ENCODE data around the gene PLSCR1. TPM values are rescaled to one million over a fixed set of nuclear protein-coding genes. Genes with fewer than 3 reads are reported as not detected.
A peak's percentile ranks its signal among the peaks of the same experiment; 100 is the strongest.

Gene PLSCR1
- total RNA-seq, 1 experiment from 2014 or later: 52.7 TPM

DNA sequence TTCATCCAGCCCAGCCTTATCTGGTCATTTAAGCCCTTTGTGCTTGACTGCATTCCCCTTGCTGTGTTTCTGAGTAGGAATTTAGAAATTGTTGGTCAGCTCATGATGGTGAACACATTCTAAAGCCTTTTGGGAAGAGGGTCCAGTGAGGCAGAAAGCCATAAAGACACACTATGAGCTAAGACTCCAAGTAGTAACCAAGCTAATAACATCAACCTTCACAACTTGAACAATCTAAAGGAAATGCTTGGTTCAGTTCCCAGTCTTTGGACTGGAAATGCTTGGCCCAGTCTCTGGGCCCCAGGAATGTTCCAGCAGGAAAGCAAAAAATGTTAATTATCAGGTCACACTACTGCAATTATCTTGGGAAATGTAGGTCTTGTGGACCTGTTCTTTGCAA is 7.7 kb downstream of the PLSCR1 start:
- ChIA-PET POLR2A (no interaction called here), CTCF (no interaction called here)
- no peak overlapping the region for H3K4me3 ChIP-seq (ENCODE audit: low read depth in 2 of 2, low read length in 2 of 2)
- no peaks in the 10 kb centered on the region for H3K9me3 ChIP-seq (ENCODE audit: control insufficient read depth, insufficient read depth, low read depth, low read length)
- peaks cover 2% of the 10 kb centered on the region; the same call in 1 of the 2 replicates for H3K36me3 ChIP-seq (ENCODE audit: control insufficient read depth, insufficient read depth, low read length)
- no peak for DNase-seq (ENCODE audit: low read depth, low spot score)
- no peaks in the 10 kb centered on the region for H3K27me3 ChIP-seq (ENCODE audit: control insufficient read depth, insufficient read depth, low read length)
- in situ Hi-C loops (cut with HindIII; ENCODE audit: low pct_unique_long_range_greater_than_20kb, low sequenced_read_pairs): no loop called here
- BruUV-seq (replicated peaks): no TSS peak
- H3K4me1 ChIP-seq (ENCODE audit: control insufficient read depth, insufficient read depth, low read length): peaks cover 13% of the 10 kb centered on the region; the same call in 1 of the 2 replicates
- TF ChIP-seq SIN3A (IDR thresholded peaks at IDR 0.05; ENCODE audit: borderline replicate concordance, insufficient read depth, low read depth, low read length) (no peak), POLR2AphosphoS5 (IDR thresholded peaks at IDR 0.05; ENCODE audit: low read depth, low read length) (no peak), TCF7L2 (IDR thresholded peaks at IDR 0.05; ENCODE audit: low read depth, low read length) (no peak)
- TF ChIP-seq, protein P1, sequence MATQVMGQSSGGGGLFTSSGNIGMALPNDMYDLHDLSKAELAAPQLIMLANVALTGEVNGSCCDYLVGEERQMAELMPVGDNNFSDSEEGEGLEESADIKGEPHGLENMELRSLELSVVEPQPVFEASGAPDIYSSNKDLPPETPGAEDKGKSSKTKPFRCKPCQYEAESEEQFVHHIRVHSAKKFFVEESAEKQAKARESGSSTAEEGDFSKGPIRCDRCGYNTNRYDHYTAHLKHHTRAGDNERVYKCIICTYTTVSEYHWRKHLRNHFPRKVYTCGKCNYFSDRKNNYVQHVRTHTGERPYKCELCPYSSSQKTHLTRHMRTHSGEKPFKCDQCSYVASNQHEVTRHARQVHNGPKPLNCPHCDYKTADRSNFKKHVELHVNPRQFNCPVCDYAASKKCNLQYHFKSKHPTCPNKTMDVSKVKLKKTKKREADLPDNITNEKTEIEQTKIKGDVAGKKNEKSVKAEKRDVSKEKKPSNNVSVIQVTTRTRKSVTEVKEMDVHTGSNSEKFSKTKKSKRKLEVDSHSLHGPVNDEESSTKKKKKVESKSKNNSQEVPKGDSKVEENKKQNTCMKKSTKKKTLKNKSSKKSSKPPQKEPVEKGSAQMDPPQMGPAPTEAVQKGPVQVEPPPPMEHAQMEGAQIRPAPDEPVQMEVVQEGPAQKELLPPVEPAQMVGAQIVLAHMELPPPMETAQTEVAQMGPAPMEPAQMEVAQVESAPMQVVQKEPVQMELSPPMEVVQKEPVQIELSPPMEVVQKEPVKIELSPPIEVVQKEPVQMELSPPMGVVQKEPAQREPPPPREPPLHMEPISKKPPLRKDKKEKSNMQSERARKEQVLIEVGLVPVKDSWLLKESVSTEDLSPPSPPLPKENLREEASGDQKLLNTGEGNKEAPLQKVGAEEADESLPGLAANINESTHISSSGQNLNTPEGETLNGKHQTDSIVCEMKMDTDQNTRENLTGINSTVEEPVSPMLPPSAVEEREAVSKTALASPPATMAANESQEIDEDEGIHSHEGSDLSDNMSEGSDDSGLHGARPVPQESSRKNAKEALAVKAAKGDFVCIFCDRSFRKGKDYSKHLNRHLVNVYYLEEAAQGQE (IDR thresholded peaks at IDR 0.05; ENCODE audit: insufficient read depth in 1 of 2, low read depth in 2 of 2, low read length in 1 of 2): no peak
- TF ChIP-seq, protein P2, sequence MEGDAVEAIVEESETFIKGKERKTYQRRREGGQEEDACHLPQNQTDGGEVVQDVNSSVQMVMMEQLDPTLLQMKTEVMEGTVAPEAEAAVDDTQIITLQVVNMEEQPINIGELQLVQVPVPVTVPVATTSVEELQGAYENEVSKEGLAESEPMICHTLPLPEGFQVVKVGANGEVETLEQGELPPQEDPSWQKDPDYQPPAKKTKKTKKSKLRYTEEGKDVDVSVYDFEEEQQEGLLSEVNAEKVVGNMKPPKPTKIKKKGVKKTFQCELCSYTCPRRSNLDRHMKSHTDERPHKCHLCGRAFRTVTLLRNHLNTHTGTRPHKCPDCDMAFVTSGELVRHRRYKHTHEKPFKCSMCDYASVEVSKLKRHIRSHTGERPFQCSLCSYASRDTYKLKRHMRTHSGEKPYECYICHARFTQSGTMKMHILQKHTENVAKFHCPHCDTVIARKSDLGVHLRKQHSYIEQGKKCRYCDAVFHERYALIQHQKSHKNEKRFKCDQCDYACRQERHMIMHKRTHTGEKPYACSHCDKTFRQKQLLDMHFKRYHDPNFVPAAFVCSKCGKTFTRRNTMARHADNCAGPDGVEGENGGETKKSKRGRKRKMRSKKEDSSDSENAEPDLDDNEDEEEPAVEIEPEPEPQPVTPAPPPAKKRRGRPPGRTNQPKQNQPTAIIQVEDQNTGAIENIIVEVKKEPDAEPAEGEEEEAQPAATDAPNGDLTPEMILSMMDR (IDR thresholded peaks at IDR 0.05): no peak
- peak overlapping the region; percentile 59; the same call in 1 of the 2 replicates for H3K27ac ChIP-seq (ENCODE audit: low read length)
- intact Hi-C loops (cut with micrococcal nuclease; ENCODE audit: unreplicated experiment): no loop called here
- ATAC-seq: no peak

DNA sequence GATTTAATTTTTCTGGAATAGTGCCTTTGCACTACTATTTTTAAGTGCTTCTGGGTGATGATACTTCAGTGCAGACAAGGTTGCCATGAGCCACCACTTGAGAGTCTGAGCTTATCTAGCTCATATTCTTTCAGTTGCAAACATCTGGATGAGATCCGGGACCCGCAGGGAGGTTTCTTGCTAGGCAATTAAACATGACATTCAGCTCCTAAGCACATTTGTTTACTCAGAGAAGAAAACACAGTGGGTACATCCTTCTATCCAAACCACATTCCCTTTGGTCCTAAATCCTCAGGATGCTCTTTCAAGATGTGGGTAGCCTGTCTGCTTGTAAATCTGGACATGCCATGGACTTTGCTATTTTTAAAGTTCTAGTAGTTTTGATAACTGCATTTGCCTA is 12.0 kb downstream of the PLSCR1 start:
- no peaks in the 10 kb centered on the region for H3K27me3 ChIP-seq (ENCODE audit: control insufficient read depth, insufficient read depth, low read length)
- no TSS peak for BruUV-seq (replicated peaks)
- H3K9me3 ChIP-seq (ENCODE audit: control insufficient read depth, insufficient read depth, low read depth, low read length): no peaks in the 10 kb centered on the region
- CTCF ChIA-PET: no interaction called here
- no peaks in the 10 kb centered on the region; the same call in 1 of the 2 replicates for H3K36me3 ChIP-seq (ENCODE audit: control insufficient read depth, insufficient read depth, low read length)
- peak overlapping the region; percentile 2; the same call in 1 of the 2 replicates for H3K27ac ChIP-seq (ENCODE audit: low read length)
- intact Hi-C loops (cut with micrococcal nuclease; ENCODE audit: unreplicated experiment): no loop called here
- ATAC-seq: no peak
- H3K4me1 ChIP-seq (ENCODE audit: control insufficient read depth, insufficient read depth, low read length): peaks cover 7% of the 10 kb centered on the region; the same call in 1 of the 2 replicates
- no peak for TF ChIP-seq POLR2AphosphoS5 (IDR thresholded peaks at IDR 0.05; ENCODE audit: low read depth, low read length)
- no peak for TF ChIP-seq TCF7L2 (IDR thresholded peaks at IDR 0.05; ENCODE audit: low read depth, low read length)
- TF ChIP-seq SIN3A (IDR thresholded peaks at IDR 0.05; ENCODE audit: borderline replicate concordance, insufficient read depth, low read depth, low read length): no peak
- TF ChIP-seq, protein P2 (IDR thresholded peaks at IDR 0.05): no peak
- TF ChIP-seq, protein P1 (IDR thresholded peaks at IDR 0.05; ENCODE audit: insufficient read depth in 1 of 2, low read depth in 2 of 2, low read length in 1 of 2): no peak
- in situ Hi-C loops (cut with HindIII; ENCODE audit: low pct_unique_long_range_greater_than_20kb, low sequenced_read_pairs): no loop called here
- POLR2A ChIA-PET: no interaction called here
- H3K4me3 ChIP-seq (ENCODE audit: low read depth in 2 of 2, low read length in 2 of 2): no peak overlapping the region
- DNase-seq (ENCODE audit: low read depth, low spot score): no peak
